ENCODE results near the gene MEPCE. TPM values are rescaled to one million over a fixed set of nuclear protein-coding genes. Genes with fewer than 3 reads are reported as not detected.
A peak's percentile ranks its signal among the peaks of the same experiment; 100 is the strongest.

The MEPCE gene
- total RNA-seq, 2 donors from 2014 or later: 32.9 to 48.0 TPM

GRCh38 chr7:100433592-100434296 is 4.1 kb downstream of the MEPCE start:
- Mint-ChIP-seq H3K9me3 (no peaks in the 10 kb centered on the region), H3K4me1 (peaks cover 43% of the 10 kb centered on the region), H3K27me3 (ENCODE audit: insufficient read depth) (no peaks in the 10 kb centered on the region), H3K27ac (peak overlapping the region; percentile 91), H3K36me3 (ENCODE audit: low read depth) (peaks cover 40% of the 10 kb centered on the region), H3K4me3 (peak overlapping the region; percentile 89)
- DNase-seq: no peak
- Histone ChIP-seq H3K36me3 (ENCODE audit: control insufficient read depth, insufficient read depth, low read length) (peaks cover 54% of the 10 kb centered on the region), H3K9ac (ENCODE audit: extremely low read depth, low read length, poor library complexity, severe bottlenecking) (no peak overlapping the region), H3K4me1 (ENCODE audit: control insufficient read depth, insufficient read depth, low read length) (peaks cover 24% of the 10 kb centered on the region), H3K4me3 (ENCODE audit: low read length) (peak overlapping the region; percentile 97), H3K27ac (ENCODE audit: low read depth, low read length) (no peak overlapping the region), H3K27me3 (ENCODE audit: control insufficient read depth, insufficient read depth, low read length, poor library complexity, severe bottlenecking) (no peaks in the 10 kb centered on the region), H3K9me3 (ENCODE audit: control insufficient read depth, low read length) (no peaks in the 10 kb centered on the region)
- 86 to 88% methylated on average over 5 to 10 of the region's 10 CpGs for WGBS, 2 experiments (ENCODE audit: insufficient coverage in 1 of 2, insufficient read length in 1 of 2)
- TF ChIP-seq CTCF (conservative IDR thresholded peaks at IDR 0.05): no peak

GRCh38 chr7:100434297-100435144 is 4.9 kb downstream of the MEPCE start:
- peak overlapping the region; percentile 81 for H3K4me3 Mint-ChIP-seq
- Histone ChIP-seq H3K4me3 (ENCODE audit: low read length) (peak overlapping the region; percentile 86), H3K4me1 (ENCODE audit: control insufficient read depth, insufficient read depth, low read length) (peaks cover 24% of the 10 kb centered on the region), H3K27ac (ENCODE audit: low read depth, low read length) (no peak overlapping the region), H3K36me3 (ENCODE audit: control insufficient read depth, insufficient read depth, low read length) (peaks cover 60% of the 10 kb centered on the region), H3K9me3 (ENCODE audit: control insufficient read depth, low read length) (no peaks in the 10 kb centered on the region), H3K27me3 (ENCODE audit: control insufficient read depth, insufficient read depth, low read length, poor library complexity, severe bottlenecking) (no peaks in the 10 kb centered on the region), H3K9ac (ENCODE audit: extremely low read depth, low read length, poor library complexity, severe bottlenecking) (peak overlapping the region; percentile 62)
- DNase-seq: peak; percentile 46
- H3K27ac Mint-ChIP-seq: peak overlapping the region; percentile 91
- no peaks in the 10 kb centered on the region for H3K27me3 Mint-ChIP-seq (ENCODE audit: insufficient read depth)
- H3K9me3 Mint-ChIP-seq: no peaks in the 10 kb centered on the region
- no peak for TF ChIP-seq CTCF (conservative IDR thresholded peaks at IDR 0.05)
- H3K4me1 Mint-ChIP-seq: peaks cover 43% of the 10 kb centered on the region
- peaks cover 40% of the 10 kb centered on the region for H3K36me3 Mint-ChIP-seq (ENCODE audit: low read depth)
- WGBS, 2 experiments (ENCODE audit: insufficient coverage in 1 of 2, insufficient read length in 1 of 2): 89 to 90% methylated on average over 18 to 22 of the region's 22 CpGs

- Mint-ChIP-seq H3K27me3 (ENCODE audit: insufficient read depth) (no peaks in the 10 kb centered on the region), H3K36me3 (ENCODE audit: low read depth) (peaks cover 40% of the 10 kb centered on the region), H3K4me3 (peak overlapping the region; percentile 81), H3K4me1 (peaks cover 40% of the 10 kb centered on the region), H3K9me3 (no peaks in the 10 kb centered on the region), H3K27ac (peak overlapping the region; percentile 95)
- Histone ChIP-seq H3K4me3 (ENCODE audit: low read length) (peak overlapping the region; percentile 86), H3K27me3 (ENCODE audit: control insufficient read depth, insufficient read depth, low read length, poor library complexity, severe bottlenecking) (no peaks in the 10 kb centered on the region), H3K36me3 (ENCODE audit: control insufficient read depth, insufficient read depth, low read length) (peaks cover 60% of the 10 kb centered on the region), H3K9me3 (ENCODE audit: control insufficient read depth, low read length) (no peaks in the 10 kb centered on the region), H3K27ac (ENCODE audit: low read depth, low read length) (peak overlapping the region; percentile 73), H3K9ac (ENCODE audit: extremely low read depth, low read length, poor library complexity, severe bottlenecking) (peak overlapping the region; percentile 62), H3K4me1 (ENCODE audit: control insufficient read depth, insufficient read depth, low read length) (peaks cover 24% of the 10 kb centered on the region)
- peak; percentile 77 for DNase-seq
- WGBS, 2 experiments (ENCODE audit: insufficient coverage in 1 of 2, insufficient read length in 1 of 2): 3% methylated on average over 22 to 81 of the region's 81 CpGs
- no peak for TF ChIP-seq CTCF (conservative IDR thresholded peaks at IDR 0.05)
Observed at GRCh38 chr7:100435401-100436304, 6.0 kb downstream of the MEPCE start.

Measured in endodermal cell (in vitro differentiated cells).